Activated CD8-positive, alpha-beta T cell treated with anti-CD3 and anti-CD28 coated beads, Interleukin-2, amount 10 ng/mL, durations not matched to agents 7 days and 5 days (primary cell): ENCODE results near the gene THRB. TPM values are rescaled to one million over a fixed set of nuclear protein-coding genes. Genes with fewer than 3 reads are reported as not detected.

Experiments used
- ATAC-seq: fragments of 150-1000 bp; cut with Tn5 transposase; one replicate; pipeline ENCODE4 v1.10.0; 2021; ENCODE audit warnings: moderate library complexity
- CTCF ChIA-PET: fragments of 350-600 bp; sonication (Branson Sonifier 250); formaldehyde crosslinking; loops from one replicate; lab custom pipeline; 2021; ENCODE audit warnings: antibody characterized with exemption; lab: Charles Lee
- POLR2A ChIA-PET: fragments of 350-600 bp; sonication (Branson Sonifier 250); formaldehyde crosslinking; loops from one replicate; lab custom pipeline; 2021; ENCODE audit warnings: antibody characterized with exemption; lab: Charles Lee
- DNase-seq: peaks from one replicate; pipeline ENCODE4 v3.0.0-alpha.2; 2020
- H3K27ac Mint-ChIP-seq: one replicate; pipeline ENCODE4 v1.8.0; 2021; ENCODE audit warnings: mild to moderate bottlenecking, mixed read lengths
- H3K27me3 Mint-ChIP-seq: one replicate; pipeline ENCODE4 v1.8.0; 2021; ENCODE audit warnings: low read depth, mixed read lengths
- H3K36me3 Mint-ChIP-seq: one replicate; pipeline ENCODE4 v1.8.0; 2021; ENCODE audit warnings: low read depth, mixed read lengths
- H3K4me1 Mint-ChIP-seq: one replicate; pipeline ENCODE4 v1.8.0; 2021; ENCODE audit warnings: low read depth, mixed read lengths
- H3K4me3 Mint-ChIP-seq: one replicate; pipeline ENCODE4 v1.8.0; 2021; ENCODE audit warnings: mild to moderate bottlenecking, mixed read lengths
- H3K9me3 Mint-ChIP-seq: one replicate; pipeline ENCODE4 v1.8.0; 2022; ENCODE audit warnings: mixed read lengths; ENCODE audit not compliant: insufficient read depth
- total RNA-seq, 2 experiments: library from RNA; stranded (reverse); gene quantifications; one replicate each; pipeline ENCODE4 v1.2.3, GENCODE V29; 2021

Gene THRB
- total RNA-seq, 2 experiments from 2014 or later: not detected

GRCh38 chr3:24315971-24316370 lies 178.7 kb downstream of the THRB start:
- Mint-ChIP-seq H3K9me3 (no peaks in the 10 kb centered on the region), H3K4me3 (no peak overlapping the region), H3K27ac (no peak overlapping the region), H3K27me3 (no peaks in the 10 kb centered on the region), H3K36me3 (no peaks in the 10 kb centered on the region), H3K4me1 (no peaks in the 10 kb centered on the region)
- POLR2A ChIA-PET: no interaction called here
- ATAC-seq (no peak), DNase-seq (no peak)
- CTCF ChIA-PET: no interaction called here

GRCh38 chr3:24315356-24315755 lies 179.3 kb downstream of the THRB start:
- H3K4me3 Mint-ChIP-seq: no peak overlapping the region
- DNase-seq: no peak
- no peaks in the 10 kb centered on the region for H3K36me3 Mint-ChIP-seq
- ChIA-PET POLR2A (no interaction called here), CTCF (interaction anchor here (0.6 kb wide), 1 partner anchor 51 kb away, joined by 3 read pairs; no protein-coding TSS in a partner anchor)
- H3K4me1 Mint-ChIP-seq: no peaks in the 10 kb centered on the region
- ATAC-seq: no peak
- H3K27me3 Mint-ChIP-seq: no peaks in the 10 kb centered on the region
- H3K9me3 Mint-ChIP-seq: no peaks in the 10 kb centered on the region
- no peak overlapping the region for H3K27ac Mint-ChIP-seq

GRCh38 chr3:24311881-24312280 lies 182.8 kb downstream of the THRB start:
- ChIA-PET CTCF (no interaction called here), POLR2A (no interaction called here)
- no peaks in the 10 kb centered on the region for H3K4me1 Mint-ChIP-seq
- ATAC-seq (no peak), DNase-seq (no peak)
- H3K9me3 Mint-ChIP-seq: no peaks in the 10 kb centered on the region
- no peak overlapping the region for H3K27ac Mint-ChIP-seq
- no peaks in the 10 kb centered on the region for H3K27me3 Mint-ChIP-seq
- no peak overlapping the region for H3K4me3 Mint-ChIP-seq
- no peaks in the 10 kb centered on the region for H3K36me3 Mint-ChIP-seq

- Mint-ChIP-seq H3K4me1 (no peaks in the 10 kb centered on the region), H3K27ac (no peak overlapping the region), H3K9me3 (no peaks in the 10 kb centered on the region), H3K4me3 (no peak overlapping the region), H3K27me3 (no peaks in the 10 kb centered on the region), H3K36me3 (no peaks in the 10 kb centered on the region)
- DNase-seq (no peak), ATAC-seq (no peak)
- ChIA-PET POLR2A (no interaction called here), CTCF (no interaction called here)
These were observed 183.8 kb downstream of the THRB start for GRCh38 chr3:24310887-24311286.

- no peaks in the 10 kb centered on the region for H3K4me1 Mint-ChIP-seq
- H3K27ac Mint-ChIP-seq: no peak overlapping the region
- no peaks in the 10 kb centered on the region for H3K9me3 Mint-ChIP-seq
- no peaks in the 10 kb centered on the region for H3K27me3 Mint-ChIP-seq
- no peaks in the 10 kb centered on the region for H3K36me3 Mint-ChIP-seq
- ChIA-PET POLR2A (no interaction called here), CTCF (no interaction called here)
- H3K4me3 Mint-ChIP-seq: no peak overlapping the region
- ATAC-seq (no peak), DNase-seq (no peak)
These were observed 188.1 kb downstream of the THRB start for GRCh38 chr3:24306518-24306917.

GRCh38 chr3:24305795-24306467 lies 188.7 kb downstream of the THRB start:
- H3K4me1 Mint-ChIP-seq: no peaks in the 10 kb centered on the region
- H3K36me3 Mint-ChIP-seq: no peaks in the 10 kb centered on the region
- H3K4me3 Mint-ChIP-seq: no peak overlapping the region
- H3K27me3 Mint-ChIP-seq: no peaks in the 10 kb centered on the region
- no peak for DNase-seq
- POLR2A ChIA-PET: no interaction called here
- CTCF ChIA-PET: no interaction called here
- no peak for ATAC-seq
- H3K9me3 Mint-ChIP-seq: no peaks in the 10 kb centered on the region
- H3K27ac Mint-ChIP-seq: no peak overlapping the region

- no peaks in the 10 kb centered on the region for H3K4me1 Mint-ChIP-seq
- no peak for DNase-seq
- no peaks in the 10 kb centered on the region for H3K36me3 Mint-ChIP-seq
- ChIA-PET POLR2A (no interaction called here), CTCF (no interaction called here)
- H3K4me3 Mint-ChIP-seq: no peak overlapping the region
- H3K27ac Mint-ChIP-seq: no peak overlapping the region
- no peaks in the 10 kb centered on the region for H3K27me3 Mint-ChIP-seq
- H3K9me3 Mint-ChIP-seq: no peaks in the 10 kb centered on the region
- no peak for ATAC-seq
These were observed 191.4 kb downstream of the THRB start for GRCh38 chr3:24303057-24303754.

- DNase-seq (no peak), ATAC-seq (no peak)
- no peaks in the 10 kb centered on the region for H3K9me3 Mint-ChIP-seq
- no peaks in the 10 kb centered on the region for H3K27me3 Mint-ChIP-seq
- H3K36me3 Mint-ChIP-seq: no peaks in the 10 kb centered on the region
- H3K4me1 Mint-ChIP-seq: no peaks in the 10 kb centered on the region
- ChIA-PET CTCF (no interaction called here), POLR2A (no interaction called here)
- H3K4me3 Mint-ChIP-seq: no peak overlapping the region
- H3K27ac Mint-ChIP-seq: no peak overlapping the region
These were observed 192.3 kb downstream of the THRB start for GRCh38 chr3:24302396-24302795.

GRCh38 chr3:24300949-24301348 lies 193.7 kb downstream of the THRB start:
- H3K36me3 Mint-ChIP-seq: no peaks in the 10 kb centered on the region
- H3K27me3 Mint-ChIP-seq: no peaks in the 10 kb centered on the region
- H3K27ac Mint-ChIP-seq: no peak overlapping the region
- ATAC-seq (no peak), DNase-seq (no peak)
- H3K9me3 Mint-ChIP-seq: no peaks in the 10 kb centered on the region
- CTCF ChIA-PET: no interaction called here
- no peak overlapping the region for H3K4me3 Mint-ChIP-seq
- POLR2A ChIA-PET: no interaction called here
- H3K4me1 Mint-ChIP-seq: no peaks in the 10 kb centered on the region

GRCh38 chr3:24299806-24300626 lies 194.6 kb downstream of the THRB start:
- H3K4me1 Mint-ChIP-seq: no peaks in the 10 kb centered on the region
- no peak overlapping the region for H3K27ac Mint-ChIP-seq
- H3K4me3 Mint-ChIP-seq: no peak overlapping the region
- POLR2A ChIA-PET: no interaction called here
- H3K36me3 Mint-ChIP-seq: no peaks in the 10 kb centered on the region
- CTCF ChIA-PET: no interaction called here
- no peaks in the 10 kb centered on the region for H3K9me3 Mint-ChIP-seq
- DNase-seq: no peak
- no peak for ATAC-seq
- no peaks in the 10 kb centered on the region for H3K27me3 Mint-ChIP-seq

GRCh38 chr3:24299246-24299805 lies 195.3 kb downstream of the THRB start:
- Mint-ChIP-seq H3K4me1 (no peaks in the 10 kb centered on the region), H3K4me3 (no peak overlapping the region), H3K27ac (no peak overlapping the region), H3K27me3 (no peaks in the 10 kb centered on the region), H3K9me3 (no peaks in the 10 kb centered on the region), H3K36me3 (no peaks in the 10 kb centered on the region)
- POLR2A ChIA-PET: no interaction called here
- no peak for DNase-seq
- no peak for ATAC-seq
- CTCF ChIA-PET: no interaction called here
